ENCODE results near the gene PHF21B.
"Not testable (repeated sequence)": the region's sequence is repeated elsewhere in the genome, so short reads cannot be mapped to it uniquely, and the experiment has no call there.

The PHF21B gene

DNA sequence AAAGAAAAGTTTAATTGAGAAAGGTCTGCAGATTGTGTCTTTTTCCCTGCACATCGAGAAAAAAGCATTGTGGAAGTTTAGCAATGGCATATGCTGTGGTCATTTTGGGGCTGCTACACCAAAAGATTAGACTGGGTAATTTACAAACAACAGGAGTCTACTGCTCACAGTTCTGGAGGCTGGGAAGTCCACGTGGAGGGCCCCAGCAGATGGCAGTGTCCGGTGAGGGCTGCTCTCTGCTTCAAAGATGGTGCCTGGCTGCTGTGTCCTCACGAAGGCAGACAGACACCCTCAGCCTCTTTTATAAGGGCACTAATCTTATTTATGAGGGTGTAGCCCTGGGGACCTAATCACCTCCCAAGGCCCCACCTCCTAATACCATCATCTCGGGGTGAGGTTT lies 21.1 kb downstream of the PHF21B start:
- no peak for DNase-seq

DNA sequence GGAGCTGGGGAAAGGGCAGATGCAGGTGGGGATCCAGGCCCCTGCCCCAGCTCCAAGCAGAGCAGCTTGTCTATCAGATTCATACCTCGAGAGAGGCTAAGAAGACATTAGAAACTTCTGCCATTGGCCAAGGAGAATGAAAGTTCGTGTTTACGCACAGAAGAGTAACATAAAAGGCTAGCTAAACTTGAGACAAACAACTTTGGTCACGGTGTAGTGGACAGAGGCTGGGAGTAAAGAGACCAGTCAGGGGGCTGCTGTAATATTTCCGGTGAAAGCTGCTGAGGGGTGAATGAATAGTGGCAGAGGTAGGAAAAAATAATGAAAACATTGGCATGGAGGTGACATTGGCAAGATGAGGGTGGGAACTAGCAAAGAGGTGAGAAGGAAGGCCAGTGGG lies 22.9 kb downstream of the PHF21B start:
- DNase-seq, result no peak

DNA sequence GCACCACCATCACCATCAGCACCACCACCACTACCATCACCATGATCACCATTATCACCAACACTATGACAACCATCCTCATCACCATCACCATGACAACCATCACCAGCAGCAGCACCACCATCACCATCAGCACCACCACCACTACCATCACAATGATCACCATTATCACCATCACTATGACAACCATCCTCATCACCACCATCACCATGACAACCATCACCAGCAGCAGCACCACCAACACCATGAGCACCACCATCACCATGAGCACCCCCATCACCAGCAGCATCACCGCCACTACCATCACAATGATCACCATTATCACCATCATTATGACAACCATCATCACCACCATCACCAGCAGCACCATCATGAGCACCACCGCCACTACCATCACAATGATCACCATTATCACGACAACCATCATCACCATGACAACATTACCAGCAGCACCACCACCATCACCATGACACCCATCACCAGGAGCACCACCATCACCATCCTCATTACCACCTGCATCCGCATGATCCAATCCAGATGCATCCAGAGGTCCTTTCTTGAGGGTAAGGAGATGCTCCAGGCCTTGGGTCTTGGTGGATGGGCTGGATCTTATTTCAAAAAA lies 23.8 kb downstream of the PHF21B start:
- DNase-seq, result no peak

DNA sequence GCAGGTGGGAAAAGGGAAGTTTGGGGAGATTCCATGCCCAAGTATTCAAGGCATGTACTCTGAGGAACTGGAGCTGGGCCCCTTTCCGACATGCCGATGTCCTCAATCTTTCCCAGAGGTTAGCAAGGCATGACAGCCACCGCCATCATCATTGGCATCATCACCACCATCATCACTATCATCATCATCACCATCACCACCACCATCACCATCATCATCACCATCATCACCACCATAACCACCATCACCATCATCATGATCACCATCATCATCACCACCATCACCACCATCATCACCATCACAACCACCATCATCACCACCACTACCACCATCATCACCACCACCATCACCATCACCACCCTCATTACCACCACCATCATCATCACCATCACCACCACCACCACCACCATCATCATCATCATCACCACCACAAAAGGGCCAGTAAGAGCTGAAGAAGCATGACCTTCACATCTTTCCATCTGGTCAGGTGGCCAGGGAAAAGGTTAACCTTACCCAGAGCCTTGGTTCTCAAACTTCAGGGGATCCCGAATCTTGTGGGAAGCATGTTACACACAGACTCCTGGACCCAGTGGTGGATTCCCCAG lies 25.8 kb downstream of the PHF21B start:
- DNase-seq, result no peak

DNA sequence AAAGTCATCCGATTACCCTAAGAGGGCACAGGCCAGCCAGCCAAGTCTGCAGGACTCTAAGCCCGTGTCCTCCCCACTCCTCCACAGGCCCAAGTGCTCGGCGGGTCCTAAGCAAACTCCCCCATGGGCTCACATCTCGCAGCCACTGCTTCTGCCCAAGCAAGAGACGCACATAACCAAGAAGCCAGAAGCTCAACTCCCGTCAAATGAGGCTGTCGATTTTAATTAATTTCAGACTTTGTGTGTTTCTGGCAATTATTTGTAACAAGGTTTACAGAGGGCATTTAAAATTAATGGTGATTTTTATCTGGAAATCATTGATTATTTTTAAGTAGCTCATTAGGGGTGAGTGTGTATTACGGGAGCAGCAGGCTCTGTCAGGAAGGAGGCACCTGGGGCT lies 27.4 kb downstream of the PHF21B start:
- DNase-seq, result no peak

DNA sequence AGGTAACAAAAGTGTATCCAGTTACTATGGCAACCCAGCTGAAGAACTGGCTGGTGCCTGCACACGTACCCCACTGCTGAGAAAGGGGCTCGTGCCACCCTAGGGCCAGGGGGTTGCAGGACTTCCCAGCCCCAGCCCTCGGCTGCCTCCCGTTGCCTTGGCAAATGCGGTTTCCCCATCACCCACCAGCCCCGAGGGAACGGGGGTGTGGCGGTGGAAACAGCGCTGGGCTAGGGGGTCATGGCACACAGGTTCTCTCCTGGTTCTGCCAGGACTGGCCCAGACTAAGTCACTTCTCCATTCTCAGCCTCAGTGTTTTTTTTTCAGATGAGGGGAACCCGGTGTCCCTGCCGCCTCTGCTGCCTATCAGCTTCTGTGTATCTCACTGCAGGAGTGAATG lies 27.9 kb downstream of the PHF21B start:
- DNase-seq, result no peak

DNA sequence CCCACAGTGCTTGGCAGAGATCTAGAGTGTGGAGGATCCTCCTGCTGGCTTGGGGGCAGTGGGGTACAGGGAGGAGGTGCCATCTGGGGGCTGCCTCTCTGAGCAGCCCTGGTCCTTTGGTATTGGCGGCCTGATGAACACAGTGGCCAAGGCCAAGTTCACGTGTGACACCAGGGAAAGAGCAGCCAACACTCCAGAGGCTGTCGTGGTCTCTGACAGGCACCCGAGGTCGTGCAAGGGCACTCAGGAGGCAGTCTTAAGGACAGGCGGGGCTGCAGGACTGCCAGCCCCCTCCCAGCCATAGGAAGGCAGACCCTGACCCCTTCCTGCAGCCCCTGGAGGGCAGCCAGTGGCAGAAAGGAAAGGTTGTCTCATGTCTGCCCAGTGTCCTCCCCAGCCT lies 30.7 kb downstream of the PHF21B start:
- no peak for DNase-seq

DNA sequence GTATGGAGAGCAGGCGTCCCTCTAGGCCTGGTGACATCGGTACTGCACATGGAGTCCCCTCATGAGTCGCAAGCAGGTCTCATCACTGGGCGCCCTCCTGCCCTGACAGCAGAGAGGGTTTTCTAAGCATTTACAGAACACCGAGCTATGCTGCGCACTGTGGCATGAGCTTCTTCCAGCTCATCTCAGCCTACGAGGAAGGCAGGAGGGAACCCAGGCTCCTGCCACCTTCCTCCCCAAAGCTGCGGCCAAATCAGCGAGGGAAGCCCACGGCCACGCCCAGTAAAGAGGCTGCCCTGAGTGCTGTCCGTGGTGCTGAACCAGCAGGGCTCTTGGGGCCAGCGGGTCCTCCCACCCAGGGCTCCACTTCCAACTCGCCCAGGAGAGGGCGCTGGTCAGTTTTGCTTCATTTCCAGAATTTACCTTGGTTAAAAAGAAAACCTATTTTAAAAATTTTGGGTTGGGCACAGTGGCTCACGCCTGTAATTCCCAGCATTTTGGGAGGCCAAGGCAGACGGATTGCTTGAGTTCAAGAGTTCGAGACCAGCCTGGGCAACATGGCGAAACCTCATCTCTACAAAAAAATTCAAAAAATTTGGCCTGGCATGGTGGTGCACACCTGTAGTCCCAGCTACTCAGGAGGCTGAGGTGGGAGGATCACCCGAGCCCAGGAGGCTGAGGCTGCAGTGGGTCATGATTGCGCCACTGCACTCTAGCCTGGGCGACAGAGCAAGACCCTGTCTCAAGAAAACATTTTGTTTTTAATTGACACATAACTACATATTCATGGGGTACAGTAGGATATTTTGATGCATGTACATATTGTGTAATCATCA lies 34.2 kb downstream of the PHF21B start:
- peak; percentile 70 for DNase-seq

DNA sequence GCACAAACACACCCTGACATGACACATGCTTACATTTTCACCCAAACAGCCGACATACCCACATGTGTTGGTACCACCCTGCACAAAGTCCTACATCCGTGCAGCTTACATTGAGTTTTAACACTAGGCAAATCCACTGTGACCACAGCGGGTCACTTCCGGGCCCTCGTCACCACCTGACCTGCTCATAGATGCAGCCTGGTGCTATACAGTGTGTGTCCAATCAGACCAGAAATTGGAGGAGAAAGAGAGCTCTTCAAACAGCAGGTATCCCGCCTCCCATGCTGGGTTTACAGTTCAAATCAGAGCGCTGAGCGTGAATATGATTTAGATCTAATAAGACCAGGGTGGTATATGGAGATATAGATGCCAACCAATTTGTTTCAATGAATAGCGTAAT lies 35.4 kb downstream of the PHF21B start:
- no peak for DNase-seq

DNA sequence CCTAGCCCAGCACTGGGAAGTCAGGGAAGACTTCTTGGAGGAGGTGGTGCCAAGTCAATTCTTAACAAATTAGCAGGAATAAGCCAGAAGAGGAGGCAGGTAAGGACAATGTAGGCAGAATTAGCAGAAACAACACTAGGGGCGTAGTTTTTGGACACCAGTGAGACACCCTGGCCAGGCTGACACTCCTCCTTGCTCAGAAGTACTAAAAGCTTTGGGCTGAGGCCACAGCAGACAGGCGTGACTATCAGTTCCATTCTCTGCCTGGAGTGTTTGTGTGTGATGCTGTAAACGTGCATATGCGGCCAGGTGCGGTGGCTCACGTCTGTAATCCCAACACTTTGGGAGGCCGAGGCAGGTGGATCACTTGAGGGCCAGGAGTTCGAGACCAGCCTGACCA lies 36.0 kb downstream of the PHF21B start:
- DNase-seq, result no peak

DNA sequence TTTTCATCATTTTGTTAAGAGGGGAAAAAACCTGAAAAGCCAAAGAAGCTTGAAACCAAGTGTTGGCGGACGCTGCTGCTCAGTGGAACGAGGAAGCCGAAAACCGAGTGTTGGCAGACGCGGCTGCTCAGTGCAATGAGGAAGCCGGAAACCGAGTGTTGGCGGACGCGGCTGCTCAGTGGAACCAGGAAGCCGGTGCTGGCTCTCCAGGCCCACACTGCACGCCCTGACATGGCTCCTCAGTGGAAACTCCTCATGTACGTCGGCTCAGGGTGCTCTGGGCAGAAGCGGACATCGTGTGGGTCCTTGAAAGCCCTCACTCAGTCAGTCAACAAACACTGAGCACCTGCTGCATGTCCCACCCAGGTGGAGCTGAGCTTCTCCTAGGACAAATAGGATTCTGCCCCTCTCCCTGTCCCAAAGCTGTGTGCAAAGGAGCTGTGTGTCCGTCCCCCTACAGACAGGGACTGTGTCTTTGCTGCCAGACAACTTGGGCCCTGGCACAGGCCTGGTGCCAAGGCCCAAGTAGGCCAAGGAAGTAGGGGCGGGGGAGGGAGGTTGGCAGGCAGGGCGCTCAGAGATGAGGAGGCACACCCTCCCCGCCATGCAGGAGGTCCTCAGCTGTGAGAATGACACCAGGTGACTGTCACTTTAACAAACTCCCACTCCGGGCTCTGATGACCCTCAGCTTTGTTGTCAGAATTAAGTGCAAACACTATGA lies 37.3 kb downstream of the PHF21B start:
- DNase-seq, result no peak

DNA sequence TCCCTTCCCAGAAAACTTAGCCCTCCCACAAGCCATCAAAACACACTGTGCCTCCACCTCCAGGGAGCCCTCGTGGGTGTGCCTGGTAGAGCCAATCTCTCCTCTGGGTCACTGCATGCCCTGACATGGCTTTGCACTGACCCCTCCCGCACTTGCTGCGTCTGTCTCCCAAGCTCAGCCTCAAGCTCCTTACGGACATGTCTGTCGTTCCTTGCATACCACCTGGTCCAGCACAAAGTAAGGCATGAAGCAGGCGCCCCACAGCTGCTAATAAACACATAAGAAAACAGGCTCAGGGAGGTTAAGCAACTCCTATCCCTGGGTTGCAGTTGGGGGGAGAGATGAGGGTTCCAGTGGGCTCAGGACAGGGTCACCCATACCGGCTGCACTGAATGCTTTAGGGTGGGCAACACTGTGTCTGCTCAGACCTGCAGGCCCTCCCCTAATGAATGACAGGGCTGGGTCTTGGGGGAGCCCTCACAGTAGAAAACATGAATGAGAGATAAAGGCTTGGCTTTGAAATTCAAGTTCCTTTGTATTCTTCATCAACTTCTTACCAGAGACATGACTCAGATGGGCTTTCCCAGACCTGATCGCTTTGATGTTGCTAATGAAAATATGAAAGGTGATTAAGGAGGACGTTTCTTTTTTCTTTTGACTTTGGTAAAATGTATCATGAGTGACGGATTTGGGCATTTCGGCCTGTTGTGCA lies 38.0 kb downstream of the PHF21B start:
- DNase-seq, result no peak

DNA sequence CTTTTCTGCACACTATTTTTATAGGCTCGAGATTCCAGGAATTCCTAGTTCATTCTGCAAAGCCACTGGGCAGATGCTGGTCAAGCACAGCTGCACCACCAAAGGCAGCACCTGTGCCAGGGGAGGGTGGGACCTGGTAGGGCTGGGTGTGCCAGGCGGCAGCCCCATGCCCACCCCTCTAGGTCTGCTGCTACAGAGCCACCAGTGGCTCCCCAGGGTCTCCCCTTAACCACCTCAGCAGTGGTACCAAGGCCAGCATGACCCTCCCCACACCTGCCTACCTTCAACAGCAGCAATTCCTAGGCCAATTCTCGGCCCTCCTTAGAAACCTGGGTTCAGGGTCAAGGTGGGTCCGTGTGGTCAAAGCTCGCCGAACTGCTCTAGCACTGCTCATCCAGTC lies 39.5 kb downstream of the PHF21B start:
- DNase-seq, result no peak

DNA sequence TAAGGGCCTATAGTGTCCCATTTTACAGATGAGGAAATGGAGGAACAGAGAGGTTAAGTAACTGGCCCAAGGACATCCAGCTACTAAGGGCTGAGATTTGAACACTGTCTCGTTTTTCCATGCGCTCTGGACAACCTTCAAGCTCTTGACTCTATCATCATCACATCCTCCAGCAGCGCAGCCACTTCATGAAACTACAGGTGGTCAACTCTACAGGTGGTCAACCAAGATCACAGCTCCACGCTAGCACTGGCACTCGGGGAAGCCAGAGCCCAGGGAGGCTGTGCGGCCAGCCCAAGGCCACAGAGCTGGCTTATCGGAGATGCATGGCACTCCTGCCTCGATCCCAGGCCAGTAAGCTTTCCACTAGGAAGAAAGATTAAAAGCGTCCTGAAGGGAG lies 40.0 kb downstream of the PHF21B start:
- no peak for DNase-seq

DNA sequence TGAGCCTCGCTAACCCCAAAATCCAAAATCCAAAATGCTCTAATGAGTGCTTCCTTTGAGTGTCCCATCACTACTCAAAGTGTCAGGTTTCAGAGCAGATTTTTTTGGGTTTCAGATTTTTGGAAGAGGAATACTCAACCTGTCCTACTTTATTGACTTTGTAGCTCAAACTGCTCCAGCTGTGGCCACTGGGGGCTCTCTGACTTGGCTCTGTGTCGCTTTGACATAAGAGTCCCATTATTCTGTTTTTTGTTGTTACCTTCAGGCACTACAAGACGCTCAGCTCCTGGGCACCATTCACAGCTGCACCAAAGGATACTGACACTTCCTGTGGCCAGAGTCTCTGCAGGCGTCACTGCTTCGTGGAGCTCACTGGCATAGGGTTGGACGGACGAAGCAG lies 41.1 kb downstream of the PHF21B start:
- no peak for DNase-seq

DNA sequence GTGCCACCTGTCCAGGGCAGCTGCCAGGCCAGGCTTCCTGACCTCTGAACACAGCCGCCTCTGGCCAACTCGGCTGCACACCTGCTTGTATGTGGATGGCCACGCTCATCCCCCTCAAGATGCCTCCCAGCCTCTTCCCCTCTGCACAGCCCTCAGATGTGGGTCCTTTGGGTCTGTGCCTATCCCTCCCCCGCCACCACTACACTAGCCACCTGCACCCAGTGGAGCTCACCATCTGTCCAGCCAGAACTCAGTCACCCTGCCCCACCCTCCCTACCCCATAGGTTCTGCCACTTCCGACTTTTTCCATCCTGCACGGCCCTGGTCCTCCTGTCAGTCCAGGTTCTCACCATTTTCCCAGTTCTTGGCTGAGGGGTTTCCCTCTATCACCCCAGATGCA lies 44.6 kb downstream of the PHF21B start:
- no peak for DNase-seq

DNA sequence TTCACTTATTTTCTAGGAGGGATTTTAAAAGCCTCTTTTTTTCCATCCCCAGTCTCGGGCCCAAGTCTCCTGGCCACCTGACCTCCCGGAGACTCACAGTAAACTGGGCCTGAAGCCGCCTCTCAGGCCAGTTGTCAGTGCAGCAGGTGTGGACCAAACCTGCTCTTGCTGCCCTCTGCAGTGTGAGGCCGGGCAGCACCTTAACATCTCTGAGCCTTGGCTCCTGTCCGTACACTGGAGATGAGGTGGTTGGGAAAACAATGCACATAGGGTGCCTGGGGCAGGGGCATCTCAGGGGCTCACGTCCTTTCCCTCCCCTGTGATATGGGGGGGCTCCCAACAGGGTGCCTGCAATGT lies 45.1 kb downstream of the PHF21B start:
- DNase-seq, result no peak

DNA sequence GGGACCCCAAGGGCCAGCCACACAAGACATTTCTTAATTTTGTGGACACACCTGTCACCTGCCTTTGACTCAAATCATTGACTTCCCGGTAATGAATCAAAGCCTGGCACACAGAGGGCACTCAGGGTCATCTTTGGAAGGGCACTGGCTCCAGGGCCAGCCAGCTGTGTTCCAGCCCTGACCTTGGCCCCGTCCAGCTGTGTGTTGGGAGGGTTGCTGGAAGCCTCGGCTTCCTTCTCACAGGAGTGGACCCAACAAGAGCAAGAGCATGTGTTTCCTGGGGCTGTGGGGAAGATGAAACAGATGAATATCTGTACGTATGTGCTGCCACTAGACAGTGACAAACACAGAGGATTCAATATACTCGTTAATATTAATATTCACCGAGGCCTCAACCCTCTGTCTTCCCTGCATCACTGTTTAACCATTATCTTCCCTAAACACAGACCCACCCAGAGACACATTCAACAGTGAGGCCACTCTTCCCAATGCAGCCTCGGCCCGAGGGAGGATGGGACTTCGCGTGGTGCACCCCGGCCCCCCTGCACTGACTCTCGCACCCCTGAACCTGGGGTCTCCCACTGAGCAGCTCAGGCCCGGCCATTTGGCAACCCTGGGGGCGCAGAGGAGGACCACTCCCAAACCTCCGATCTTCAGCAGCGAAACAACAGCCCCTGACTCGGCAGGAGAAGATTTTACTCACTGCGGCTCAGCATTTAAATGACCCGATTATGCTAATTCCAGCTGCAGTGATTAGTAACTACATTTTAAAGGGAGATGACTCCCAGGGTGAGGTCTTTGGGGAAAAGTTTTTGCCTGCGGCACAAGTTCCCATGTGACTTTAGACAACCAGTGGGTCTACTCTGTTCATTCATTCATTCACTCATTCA lies 45.7 kb downstream of the PHF21B start:
- no peak for DNase-seq

DNA sequence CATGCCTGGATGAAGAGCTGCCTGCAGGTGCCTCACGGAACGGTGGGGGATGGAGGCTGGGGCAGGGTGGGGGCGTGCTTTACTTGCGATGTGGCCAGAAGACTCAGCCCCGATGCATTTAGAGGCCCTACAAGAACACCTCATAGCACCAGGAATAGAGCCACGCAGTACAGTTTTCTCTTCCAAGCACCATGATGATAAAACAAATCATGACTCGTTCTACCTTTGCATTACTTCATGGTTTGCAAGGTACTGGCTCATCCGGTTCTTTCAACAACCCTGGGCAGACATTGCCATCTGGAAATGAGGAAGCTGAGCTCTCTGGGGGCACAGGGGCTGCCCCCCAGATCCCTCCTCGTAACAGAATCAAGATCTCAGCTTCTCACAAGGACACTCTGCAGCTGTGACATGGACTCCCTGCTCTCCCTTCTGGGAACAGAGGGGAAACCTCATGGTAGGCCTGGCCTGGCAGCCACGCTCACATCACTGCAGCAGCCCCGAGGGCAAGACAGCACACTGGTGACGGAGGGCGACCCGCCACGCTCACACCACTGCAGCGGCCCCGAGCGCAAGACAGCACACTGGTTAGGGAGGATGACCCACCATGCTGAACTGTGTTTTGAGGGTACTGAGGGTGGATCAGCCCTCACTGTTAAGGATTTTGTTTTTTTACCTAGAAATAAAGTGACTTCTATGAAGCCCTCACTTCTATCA lies 46.9 kb downstream of the PHF21B start:
- no peak for DNase-seq

DNA sequence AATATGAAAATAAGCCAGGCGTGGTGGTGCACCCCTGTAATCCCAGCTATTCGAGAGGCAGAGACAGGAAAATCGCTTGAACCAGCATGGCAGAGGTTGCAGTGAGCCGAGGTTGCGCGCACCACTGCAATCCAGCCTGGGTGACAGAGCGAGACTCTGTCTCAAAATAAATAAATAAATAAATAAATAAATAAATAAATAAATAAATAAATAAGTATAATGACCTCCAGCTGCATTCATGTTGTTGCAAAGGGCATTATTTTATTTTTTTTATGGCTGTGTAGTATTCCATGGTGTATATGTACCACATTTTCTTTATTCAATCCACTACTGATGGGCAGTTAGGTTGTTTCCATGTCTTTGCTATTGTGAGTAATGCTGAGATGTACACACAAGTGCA lies 48.1 kb downstream of the PHF21B start:
- DNase-seq, result not testable (repeated sequence)
